TTC549 (cell line): ENCODE data around the gene DCAKD.

Experiments
- FAIRE-seq: peaks from 2 replicates; lab custom pipeline; 2012; peaks lifted over from hg19 to GRCh38; lab: Jason Lieb, UNC

DCAKD gene

GRCh38 chr17:45051060-45051719 lies at the start of gene DCAKD:
Gene DCAKD, minus strand, starts transcription at chr17:45051632. Its CDS starts 16,747 bp downstream, at chr17:45034885.
- FAIRE-seq = no peak

GRCh38 chr17:45098869-45099616 lies 47.6 kb upstream of the DCAKD start:
- no peak for FAIRE-seq

GRCh38 chr17:45098081-45098868 lies 46.8 kb upstream of the DCAKD start:
- FAIRE-seq = no peak

GRCh38 chr17:45096926-45097325 lies 45.5 kb upstream of the DCAKD start:
- FAIRE-seq = no peak

GRCh38 chr17:45096141-45096540 lies 44.7 kb upstream of the DCAKD start:
- no peak for FAIRE-seq

- FAIRE-seq = no peak
Measured at GRCh38 chr17:45093444-45094110, 42.1 kb upstream of the DCAKD start.

GRCh38 chr17:45092911-45093430 lies 41.5 kb upstream of the DCAKD start:
- FAIRE-seq = no peak

GRCh38 chr17:45091778-45092425 lies 40.5 kb upstream of the DCAKD start:
- FAIRE-seq = no peak

GRCh38 chr17:45090711-45091110 lies 39.3 kb upstream of the DCAKD start:
- no peak for FAIRE-seq

- FAIRE-seq = no peak
Measured at GRCh38 chr17:45088741-45089140, 37.3 kb upstream of the DCAKD start.

- no peak for FAIRE-seq
Measured at GRCh38 chr17:45087978-45088377, 36.5 kb upstream of the DCAKD start.

- no peak for FAIRE-seq
Measured at GRCh38 chr17:45087504-45087975, 36.1 kb upstream of the DCAKD start.

GRCh38 chr17:45086865-45087503 lies 35.6 kb upstream of the DCAKD start:
- no peak for FAIRE-seq

GRCh38 chr17:45086391-45086790 lies 35.0 kb upstream of the DCAKD start:
- FAIRE-seq = no peak

GRCh38 chr17:45081047-45081703 lies 29.7 kb upstream of the DCAKD start:
- no peak for FAIRE-seq

GRCh38 chr17:45077643-45078042 lies 26.2 kb upstream of the DCAKD start:
- FAIRE-seq = no peak

- FAIRE-seq = no peak
Measured at GRCh38 chr17:45073414-45074070, 22.1 kb upstream of the DCAKD start.

GRCh38 chr17:45070809-45071208 lies 19.4 kb upstream of the DCAKD start:
- FAIRE-seq = no peak

GRCh38 chr17:45070001-45070400 lies 18.6 kb upstream of the DCAKD start:
- no peak for FAIRE-seq

- FAIRE-seq = no peak
Measured at GRCh38 chr17:45067637-45068036, 16.2 kb upstream of the DCAKD start.
